ENCODE measurements around the gene SNRPB2. TPM values are rescaled to one million over a fixed set of nuclear protein-coding genes. Genes with fewer than 3 reads are reported as not detected.
A peak's percentile ranks its signal among the peaks of the same experiment; 100 is the strongest.

SNRPB2 gene
- total RNA-seq, result 10 to 100 TPM; 86.1 to 99.6 TPM

GRCh38 chr20:16729565-16730460 is at the start of gene SNRPB2:
Gene SNRPB2, plus strand, starts transcription at chr20:16730026. Its CDS starts 1,677 bp downstream, at chr20:16731703.
- peaks cover 25% of the 10 kb centered on the region for H3K27me3 Mint-ChIP-seq
- DNase-seq (peak; percentile 96), ATAC-seq (peak; percentile 95)
- peaks cover 3% of the 10 kb centered on the region for H3K9me3 Mint-ChIP-seq (ENCODE audit: low read depth)
- H3K4me1 Mint-ChIP-seq, result peaks cover 50% of the 10 kb centered on the region
- H3K27ac Mint-ChIP-seq, result peak within 1 kb of the TSS; percentile 99
- H3K36me3 Mint-ChIP-seq, result peaks cover 37% of the 10 kb centered on the region
- H3K4me3 Mint-ChIP-seq, result peak within 1 kb of the TSS; percentile 90
- CTCF ChIA-PET, result interaction anchor here (0.9 kb wide), 2 partner anchors 16 to 72 kb away, joined by 3 to 4 read pairs; no protein-coding TSS in a partner anchor

DNA sequence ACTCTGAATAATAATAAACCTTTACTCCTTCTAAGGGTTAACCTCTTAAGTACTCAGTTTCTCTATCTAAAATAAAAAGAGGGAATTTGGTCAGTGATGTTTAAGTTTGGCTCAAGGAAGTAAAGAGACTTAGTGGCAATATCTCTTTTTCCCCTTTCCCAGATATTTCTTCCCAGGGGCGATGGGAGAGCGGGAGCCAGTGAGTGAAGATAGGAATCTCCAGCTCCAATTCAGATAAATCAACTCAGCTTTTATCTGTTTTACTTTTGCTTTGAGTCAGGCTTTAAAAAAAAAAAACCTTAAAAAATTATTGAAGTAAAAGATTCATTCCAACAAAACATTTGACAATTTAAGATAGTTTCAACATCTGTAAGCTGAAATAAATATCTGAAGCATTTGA is 45.4 kb upstream of the SNRPB2 start:
- Mint-ChIP-seq H3K27me3 (peaks cover 8% of the 10 kb centered on the region), H3K9me3 (ENCODE audit: low read depth) (no peaks in the 10 kb centered on the region), H3K4me3 (no peak overlapping the region), H3K36me3 (no peaks in the 10 kb centered on the region), H3K27ac (no peak overlapping the region), H3K4me1 (no peaks in the 10 kb centered on the region)
- CTCF ChIA-PET, result no interaction called here
- DNase-seq (no peak), ATAC-seq (no peak)

- no peak for ATAC-seq
- no peak for DNase-seq
- H3K4me3 Mint-ChIP-seq, result no peak overlapping the region
- no peak overlapping the region for H3K27ac Mint-ChIP-seq
- H3K9me3 Mint-ChIP-seq (ENCODE audit: low read depth), result no peaks in the 10 kb centered on the region
- H3K36me3 Mint-ChIP-seq, result no peaks in the 10 kb centered on the region
- peaks cover 5% of the 10 kb centered on the region for H3K4me1 Mint-ChIP-seq
- H3K27me3 Mint-ChIP-seq, result peaks cover 18% of the 10 kb centered on the region
- CTCF ChIA-PET, result no interaction called here
Observed at GRCh38 chr20:16689906-16690305, 39.9 kb upstream of the SNRPB2 start.

DNA sequence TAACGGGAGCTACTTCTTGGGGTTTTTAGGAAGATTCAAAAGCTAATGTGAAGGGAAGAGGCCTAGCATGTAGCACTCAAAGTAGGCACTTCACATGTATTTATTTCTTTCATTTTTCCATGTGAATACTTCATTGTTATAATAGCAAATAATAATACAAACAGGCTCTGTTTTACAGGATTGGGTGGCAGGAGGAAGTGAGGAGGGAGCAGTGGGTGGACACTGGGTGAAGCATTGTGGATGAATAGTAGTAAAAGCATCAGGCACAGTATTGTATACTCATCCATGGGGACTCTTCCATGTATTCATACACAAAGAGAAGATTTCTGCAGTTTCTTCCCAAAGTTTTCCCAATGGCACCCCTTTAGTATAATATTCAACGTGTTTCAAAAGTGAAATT is 38.4 kb upstream of the SNRPB2 start:
- no peak for ATAC-seq
- CTCF ChIA-PET, result no interaction called here
- H3K9me3 Mint-ChIP-seq (ENCODE audit: low read depth), result no peaks in the 10 kb centered on the region

GRCh38 chr20:16692009-16692408 is 37.8 kb upstream of the SNRPB2 start:
- Mint-ChIP-seq H3K4me3 (no peak overlapping the region), H3K9me3 (ENCODE audit: low read depth) (no peaks in the 10 kb centered on the region), H3K27ac (no peak overlapping the region), H3K36me3 (no peaks in the 10 kb centered on the region), H3K27me3 (peaks cover 29% of the 10 kb centered on the region), H3K4me1 (peaks cover 5% of the 10 kb centered on the region)
- CTCF ChIA-PET, result no interaction called here
- ATAC-seq, result no peak
- DNase-seq, result no peak

More for the DNA sequence above, 38.4 kb upstream of the SNRPB2 start:
- Mint-ChIP-seq H3K27ac (no peak overlapping the region), H3K4me1 (peaks cover 5% of the 10 kb centered on the region), H3K27me3 (peaks cover 24% of the 10 kb centered on the region), H3K4me3 (no peak overlapping the region), H3K36me3 (no peaks in the 10 kb centered on the region)
- DNase-seq, result no peak

- no peak overlapping the region for H3K27ac Mint-ChIP-seq
Observed at GRCh38 chr20:16692442-16692841, 37.4 kb upstream of the SNRPB2 start.

DNA sequence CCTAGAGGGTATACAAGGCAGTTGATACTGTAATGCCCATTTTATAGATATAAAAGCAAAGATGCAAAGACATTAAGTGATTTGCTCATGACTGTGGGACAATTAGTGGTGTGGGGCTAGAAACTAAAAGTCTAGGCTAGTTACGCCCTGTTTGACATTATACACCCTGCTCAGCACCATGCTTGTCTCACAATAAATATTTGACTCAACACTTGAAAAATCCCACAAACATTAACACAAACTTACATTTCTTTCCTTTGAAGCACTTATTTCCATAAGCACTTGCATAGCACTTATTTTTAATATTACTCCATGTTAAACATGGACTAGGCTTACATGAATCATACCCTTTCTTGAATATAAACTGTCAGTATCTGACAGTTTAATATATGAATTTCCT is 36.5 kb upstream of the SNRPB2 start:
- Mint-ChIP-seq H3K9me3 (ENCODE audit: low read depth) (no peaks in the 10 kb centered on the region), H3K27ac (no peak overlapping the region), H3K27me3 (peaks cover 32% of the 10 kb centered on the region), H3K36me3 (no peaks in the 10 kb centered on the region), H3K4me3 (no peak overlapping the region), H3K4me1 (peaks cover 5% of the 10 kb centered on the region)
- DNase-seq, result no peak
- CTCF ChIA-PET, result no interaction called here
- no peak for ATAC-seq

More at GRCh38 chr20:16692442-16692841, 37.4 kb upstream of the SNRPB2 start:
- no peak for ATAC-seq
- no peaks in the 10 kb centered on the region for H3K9me3 Mint-ChIP-seq (ENCODE audit: low read depth)
- peaks cover 5% of the 10 kb centered on the region for H3K4me1 Mint-ChIP-seq
- peaks cover 29% of the 10 kb centered on the region for H3K27me3 Mint-ChIP-seq
- H3K4me3 Mint-ChIP-seq, result no peak overlapping the region
- CTCF ChIA-PET, result no interaction called here
- no peak for DNase-seq
- H3K36me3 Mint-ChIP-seq, result no peaks in the 10 kb centered on the region

- DNase-seq (no peak), ATAC-seq (no peak)
- Mint-ChIP-seq H3K27ac (no peak overlapping the region), H3K4me3 (no peak overlapping the region), H3K9me3 (ENCODE audit: low read depth) (no peaks in the 10 kb centered on the region), H3K27me3 (peaks cover 31% of the 10 kb centered on the region), H3K36me3 (no peaks in the 10 kb centered on the region), H3K4me1 (peaks cover 5% of the 10 kb centered on the region)
- CTCF ChIA-PET, result no interaction called here
Observed at GRCh38 chr20:16694161-16694560, 35.7 kb upstream of the SNRPB2 start.

DNA sequence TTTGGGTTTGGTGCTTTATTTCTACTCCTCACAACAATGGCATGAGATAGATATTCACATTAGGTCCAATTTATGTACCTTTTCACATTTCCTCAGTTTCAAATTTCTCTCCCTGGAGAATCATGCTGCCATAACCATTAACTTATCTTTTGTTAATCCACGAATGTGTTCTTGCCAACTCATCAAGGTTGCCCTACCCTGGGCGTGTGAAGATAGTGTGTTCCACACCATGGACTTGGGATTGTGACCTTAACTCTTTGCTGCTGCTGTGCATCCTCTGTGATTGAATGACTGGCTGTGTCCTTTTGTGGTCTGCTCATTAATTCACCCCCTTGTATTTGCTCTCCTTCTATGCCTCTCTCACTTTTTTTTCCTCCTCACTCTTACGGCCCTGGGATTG is 34.2 kb upstream of the SNRPB2 start:
- Mint-ChIP-seq H3K27ac (no peak overlapping the region), H3K4me3 (no peak overlapping the region), H3K36me3 (no peaks in the 10 kb centered on the region), H3K9me3 (ENCODE audit: low read depth) (no peaks in the 10 kb centered on the region), H3K27me3 (peaks cover 31% of the 10 kb centered on the region), H3K4me1 (peaks cover 5% of the 10 kb centered on the region)
- DNase-seq (no peak), ATAC-seq (no peak)
- CTCF ChIA-PET, result no interaction called here

DNA sequence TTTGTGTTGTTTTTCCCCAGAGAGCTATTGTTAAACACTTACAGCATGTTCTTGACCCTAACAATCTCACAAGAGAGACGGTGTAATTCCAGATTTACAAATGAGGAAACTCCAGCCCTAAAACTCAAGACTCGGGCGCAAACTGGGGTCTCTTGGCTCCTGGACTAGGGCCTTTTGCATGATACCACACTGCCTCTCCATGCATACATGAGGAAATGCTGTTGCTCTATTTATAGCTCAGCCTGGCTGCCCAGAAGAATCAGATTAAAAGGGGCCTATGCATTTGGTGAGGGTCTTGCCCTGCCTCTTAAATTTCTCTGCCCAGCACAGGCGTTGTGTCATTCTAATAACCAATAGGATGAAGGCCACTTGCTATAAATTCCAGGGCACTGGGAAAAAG is 30.5 kb upstream of the SNRPB2 start:
- DNase-seq (no peak), ATAC-seq (no peak)
- CTCF ChIA-PET, result interaction anchor here (1.1 to 1.8 kb wide), 2 partner anchors 25 to 62 kb away, joined by 3 to 6 read pairs; no protein-coding TSS in a partner anchor
- peaks cover 20% of the 10 kb centered on the region for H3K27me3 Mint-ChIP-seq
- no peak overlapping the region for H3K27ac Mint-ChIP-seq
- H3K4me1 Mint-ChIP-seq, result no peaks in the 10 kb centered on the region
- H3K36me3 Mint-ChIP-seq, result no peaks in the 10 kb centered on the region
- H3K4me3 Mint-ChIP-seq, result no peak overlapping the region
- no peaks in the 10 kb centered on the region for H3K9me3 Mint-ChIP-seq (ENCODE audit: low read depth)

- peaks cover 2% of the 10 kb centered on the region for H3K9me3 Mint-ChIP-seq (ENCODE audit: low read depth)
- no peak overlapping the region for H3K4me3 Mint-ChIP-seq
- ATAC-seq (peak; percentile 65), DNase-seq (peak; percentile 64)
- no peak overlapping the region for H3K27ac Mint-ChIP-seq
- H3K27me3 Mint-ChIP-seq, result peaks cover 26% of the 10 kb centered on the region
- CTCF ChIA-PET, result interaction anchor here (2.1 kb wide), 1 partner anchor 60 kb away, joined by 13 read pairs; no protein-coding TSS in a partner anchor
- H3K4me1 Mint-ChIP-seq, result no peaks in the 10 kb centered on the region
- peaks cover 4% of the 10 kb centered on the region for H3K36me3 Mint-ChIP-seq
Observed at GRCh38 chr20:16701296-16701695, 28.5 kb upstream of the SNRPB2 start.

DNA sequence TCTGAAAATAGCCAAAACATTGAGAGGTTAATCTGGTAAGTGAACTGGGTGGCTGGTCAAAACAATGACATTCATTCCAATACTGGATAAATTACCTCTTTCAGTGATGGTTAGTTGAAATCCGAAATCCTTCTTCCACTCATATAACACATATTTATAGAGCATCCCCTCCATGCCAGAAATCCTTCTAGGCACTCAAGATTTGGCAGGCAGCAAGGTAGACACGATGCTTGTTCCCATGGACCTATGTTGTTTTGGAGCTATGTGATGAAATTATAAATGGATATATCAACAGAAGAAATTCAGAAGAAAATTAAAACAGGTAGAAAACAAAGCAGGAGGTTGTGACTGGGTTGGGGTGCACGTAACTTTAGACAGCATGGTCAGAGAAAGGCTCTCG is 26.3 kb upstream of the SNRPB2 start:
- H3K4me1 Mint-ChIP-seq, result peaks cover 12% of the 10 kb centered on the region
- DNase-seq, result no peak
- CTCF ChIA-PET, result interaction anchor here (1.5 kb wide), 1 partner anchor 57 kb away, joined by 6 read pairs; no protein-coding TSS in a partner anchor

DNA sequence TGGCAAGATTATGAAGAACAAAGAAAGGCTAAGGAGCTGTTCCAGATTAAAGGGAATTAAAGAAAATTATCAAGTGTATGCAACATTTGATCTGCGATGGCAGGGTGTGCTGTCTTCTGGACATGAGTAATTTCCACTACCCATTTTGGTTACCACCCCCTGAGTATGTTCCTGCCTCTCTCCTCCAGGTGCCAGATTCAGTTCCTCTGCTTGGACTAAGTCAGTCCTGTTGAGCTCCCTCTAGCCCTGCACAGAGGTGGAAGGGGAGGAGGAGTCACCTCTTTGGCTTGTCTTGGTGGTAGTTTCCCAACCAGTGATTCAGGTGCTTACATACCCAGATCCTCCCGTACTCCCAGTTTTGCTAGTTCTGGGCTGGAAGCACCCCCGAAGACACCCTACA is 22.2 kb upstream of the SNRPB2 start:
- H3K4me3 Mint-ChIP-seq, result no peak overlapping the region
- H3K9me3 Mint-ChIP-seq (ENCODE audit: low read depth), result peaks cover 8% of the 10 kb centered on the region
- peaks cover 18% of the 10 kb centered on the region for H3K36me3 Mint-ChIP-seq
- CTCF ChIA-PET, result interaction anchor here (1.0 to 2.0 kb wide), 3 partner anchors 13 to 52 kb away, joined by 3 to 5 read pairs (median 4); no protein-coding TSS in a partner anchor
- H3K4me1 Mint-ChIP-seq, result peaks cover 29% of the 10 kb centered on the region
- no peak overlapping the region for H3K27ac Mint-ChIP-seq
- no peak for ATAC-seq
- H3K27me3 Mint-ChIP-seq, result peaks cover 37% of the 10 kb centered on the region
- no peak for DNase-seq

More for the DNA sequence above, 26.3 kb upstream of the SNRPB2 start:
- H3K36me3 Mint-ChIP-seq, result peaks cover 18% of the 10 kb centered on the region
- no peak overlapping the region for H3K4me3 Mint-ChIP-seq
- H3K27ac Mint-ChIP-seq, result no peak overlapping the region
- H3K9me3 Mint-ChIP-seq (ENCODE audit: low read depth), result peaks cover 8% of the 10 kb centered on the region
- ATAC-seq, result no peak
- peaks cover 25% of the 10 kb centered on the region for H3K27me3 Mint-ChIP-seq

- CTCF ChIA-PET, result interaction anchor here (1.0 to 2.0 kb wide), 5 partner anchors 12 to 52 kb away, joined by 3 to 5 read pairs (median 4); no protein-coding TSS in a partner anchor
- peaks cover 37% of the 10 kb centered on the region for H3K27me3 Mint-ChIP-seq
- H3K4me1 Mint-ChIP-seq, result peaks cover 29% of the 10 kb centered on the region
- DNase-seq, result no peak
- H3K4me3 Mint-ChIP-seq, result no peak overlapping the region
- H3K27ac Mint-ChIP-seq, result peak overlapping the region; percentile 55
- peak; percentile 42 for ATAC-seq
- peaks cover 8% of the 10 kb centered on the region for H3K9me3 Mint-ChIP-seq (ENCODE audit: low read depth)
- peaks cover 18% of the 10 kb centered on the region for H3K36me3 Mint-ChIP-seq
Observed at GRCh38 chr20:16708602-16709001, 21.2 kb upstream of the SNRPB2 start.
